Loucy (cell line): ENCODE data around the gene AARS2.

Experiments used
- CTCF ChIP-seq: fragments of 200-600 bp; sonication (generic); conservative IDR thresholded peaks from 2 replicates; pipeline ENCODE4 v1.5.1; 2014; ENCODE audit warnings: mild to moderate bottlenecking, antibody characterized with exemption, low read length
- EZH2phosphoT487 ChIP-seq: fragments of 200-600 bp; IDR thresholded peaks from 2 replicates; pipeline ENCODE4 v1.6.1; 2018; ENCODE audit warnings: antibody characterized with exemption, mild to moderate bottlenecking, moderate library complexity, borderline replicate concordance

GRCh38 chr6:44272999-44273566 is 40.1 kb downstream of the AARS2 start:
- TF ChIP-seq CTCF, result no peak
- TF ChIP-seq EZH2phosphoT487, result no peak
